SK-N-SH (cell line): ENCODE data around the gene TBXAS1. TPM values are rescaled to one million over a fixed set of nuclear protein-coding genes. Genes with fewer than 3 reads are reported as not detected.

ENCODE experiments used
- CTCF ChIA-PET: fragments of 300-600, 350-600 bp; formaldehyde crosslinking; extraction: SDS; loops from one replicate; lab custom pipeline; 2021; lab: Yijun Ruan, JAX
- POLR2A ChIA-PET: fragments of 350-600 bp; sonication (Branson Sonifier 250); formaldehyde crosslinking; extraction: SDS; loops from one replicate; lab custom pipeline; 2020; ENCODE audit warnings: antibody characterized with exemption, inconsistent platforms; lab: Yijun Ruan, JAX
- DNase-seq: peaks from one replicate; pipeline ENCODE4 v3.0.0; 2012
- H2AFZ ChIP-seq: fragments of 200-600 bp; sonication (generic); 2 replicates; pipeline ENCODE4 v1.8.1; 2016; ENCODE audit warnings: antibody characterized with exemption, mild to moderate bottlenecking, low read depth
- H3F3A ChIP-seq: fragments of 200-600 bp; sonication (generic); replicated peaks from 2 replicates; pipeline ENCODE3; 2016; ENCODE audit warnings: antibody characterized with exemption, mild to moderate bottlenecking; ENCODE audit not compliant: insufficient read depth
- H3K27ac ChIP-seq, 2 experiments: fragments of 200-500 bp in 1 of 2; fragments of 200-600 bp in 1 of 2; sonication (Bioruptor generic) in 1 of 2; sonication (generic), shearing (Covaris generic) in 1 of 2; 2 replicates each; pipeline versions ENCODE4 v1.5.1 to v1.6.1; 2014 to 2016; ENCODE audit warnings: low read depth in 2 of 2, inconsistent platforms in 1 of 2, low read length in 1 of 2, mild to moderate bottlenecking in 1 of 2, mixed read lengths in 1 of 2
- H3K27me3 ChIP-seq: fragments of 200-600 bp; sonication (generic), shearing (Covaris generic); 2 replicates; pipeline ENCODE4 v1.6.1; 2016; ENCODE audit warnings: mixed run types; ENCODE audit not compliant: insufficient read depth
- H3K36me3 ChIP-seq, 2 experiments: fragments of 200-500 bp in 1 of 2; fragments of 200-600 bp in 1 of 2; sonication (Bioruptor generic) in 1 of 2; sonication (generic) in 1 of 2; replicated peaks in 1 of 2; 2 replicates each; pipeline versions ENCODE3 to v1.5.1; 2014 to 2016; ENCODE audit warnings: low read length in 1 of 2, mild to moderate bottlenecking in 1 of 2; ENCODE audit not compliant: insufficient read depth in 2 of 2, control insufficient read depth in 1 of 2
- H3K4me1 ChIP-seq, 2 experiments: fragments of 200-500 bp in 1 of 2; fragments of 200-600 bp in 1 of 2; sonication (Bioruptor generic) in 1 of 2; sonication (generic), shearing (Covaris generic) in 1 of 2; 2 replicates each; pipeline versions ENCODE4 v1.5.1 to v1.6.1; 2014 to 2016; ENCODE audit warnings: low read depth in 1 of 2, low read length in 1 of 2, mixed run types in 1 of 2; ENCODE audit not compliant: insufficient read depth in 2 of 2, control insufficient read depth in 1 of 2
- H3K4me2 ChIP-seq: fragments of 200-600 bp; sonication (generic), shearing (Covaris generic); 2 replicates; pipeline ENCODE4 v1.6.1; 2017; ENCODE audit warnings: mixed run types
- H3K4me3 ChIP-seq, 2 experiments: fragments of 200-500 bp in 1 of 2; fragments of 200-600 bp in 1 of 2; sonication (Bioruptor generic) in 1 of 2; sonication (generic), shearing (Covaris generic) in 1 of 2; 2 replicates each; pipeline versions ENCODE4 v1.5.1 to v1.8.1; 2014 to 2016; ENCODE audit warnings: low read depth in 2 of 2, inconsistent platforms in 1 of 2, low read length in 1 of 2, mild to moderate bottlenecking in 1 of 2, mixed read lengths in 1 of 2, moderate library complexity in 1 of 2
- H3K79me2 ChIP-seq: fragments of 200-600 bp; sonication (generic); 2 replicates; pipeline ENCODE4 v1.8.1; 2017; ENCODE audit warnings: mild to moderate bottlenecking; ENCODE audit not compliant: insufficient read depth
- H3K9ac ChIP-seq: fragments of 200-600 bp; sonication (generic); 2 replicates; pipeline ENCODE4 v1.6.1; 2017; ENCODE audit warnings: mixed run types
- H3K9me2 ChIP-seq: fragments of 200-600 bp; sonication (generic); 2 replicates; pipeline ENCODE4 v1.6.1; 2017; ENCODE audit warnings: mixed run types
- H3K9me3 ChIP-seq: fragments of 200-600 bp; sonication (generic); 2 replicates; pipeline ENCODE4 v1.6.1; 2017; ENCODE audit warnings: mixed run types, mild to moderate bottlenecking, moderate library complexity
- H4K20me1 ChIP-seq: fragments of 200-600 bp; sonication (generic); 2 replicates; pipeline ENCODE4 v1.6.1; 2017; ENCODE audit warnings: mild to moderate bottlenecking, mixed run types; ENCODE audit not compliant: insufficient read depth
- ELF1 ChIP-seq: IDR thresholded peaks from 2 replicates; pipeline ENCODE4 v1.4.0; 2012
- EP300 ChIP-seq, 2 experiments: IDR thresholded peaks; 2 replicates each; pipeline versions ENCODE4 v1.4.0 to v1.6.1; 2012; ENCODE audit warnings: borderline replicate concordance in 1 of 2, low read depth in 1 of 2, low read length in 1 of 2
- FOXJ3 ChIP-seq: sonication (generic); formaldehyde crosslinking; IDR thresholded peaks from 2 replicates; pipeline ENCODE4 v1.5.1; 2020; ENCODE audit warnings: mild to moderate bottlenecking, missing genetic modification reagents
- IRF3 ChIP-seq: fragments of 150-350 bp; IDR thresholded peaks from 2 replicates; pipeline ENCODE4 v1.6.1; 2016; ENCODE audit warnings: mild to moderate bottlenecking, low read depth, low read length
- JUND ChIP-seq: IDR thresholded peaks from 2 replicates; pipeline ENCODE4 v1.4.0; 2012
- MAX ChIP-seq: IDR thresholded peaks from 2 replicates; pipeline ENCODE4 v1.4.0; 2012; ENCODE audit warnings: low read depth
- NRF1 ChIP-seq: IDR thresholded peaks from 2 replicates; pipeline ENCODE4 v1.6.1; 2012; ENCODE audit warnings: low read depth, mild to moderate bottlenecking, low read length
- RAD21 ChIP-seq: IDR thresholded peaks from 2 replicates; pipeline ENCODE4 v1.6.1; 2012; ENCODE audit warnings: mild to moderate bottlenecking, low read length
- RCOR1 ChIP-seq: fragments of 150-350 bp; IDR thresholded peaks from 2 replicates; pipeline ENCODE4 v1.6.1; 2017; ENCODE audit warnings: antibody characterized with exemption, low read length
- REST ChIP-seq: IDR thresholded peaks from 2 replicates; pipeline ENCODE4 v1.6.1; 2012; ENCODE audit warnings: mild to moderate bottlenecking, low read depth, low read length, moderate library complexity
- RFX5 ChIP-seq: IDR thresholded peaks from 2 replicates; pipeline ENCODE4 v1.6.1; 2012; ENCODE audit warnings: mild to moderate bottlenecking, improper control_type of control experiment, low read length
- USF2 ChIP-seq: fragments of 150-350 bp; IDR thresholded peaks from 2 replicates; pipeline ENCODE4 v1.6.1; 2017; ENCODE audit warnings: antibody characterized with exemption, low read length, low read depth, borderline replicate concordance
- YY1 ChIP-seq: IDR thresholded peaks from 2 replicates; pipeline ENCODE4 v1.4.0; 2012; ENCODE audit warnings: low read depth, mild to moderate bottlenecking
- polyA plus RNA-seq, 3 experiments: library from polyadenylated mRNA; depleted of rRNA; stranded (reverse); fragments of >200 nt; gene quantifications; 2 replicates each; pipeline ENCODE4 v1.2.3, GENCODE V29; 2012

TBXAS1 gene
- polyA plus RNA-seq, 1 of the 3 experiments (the other 2 are of a cell fraction) = 4.4 TPM

- H3K9me2 ChIP-seq = no peaks in the 10 kb centered on the region
- no peak overlapping the region for H2AFZ ChIP-seq
- no peak overlapping the region for H3K4me3 ChIP-seq
- no peak overlapping the region for H3K27ac ChIP-seq
- no peak overlapping the region for H3K4me2 ChIP-seq
- H3K9ac ChIP-seq = no peak overlapping the region
- POLR2A ChIA-PET = no interaction called here
- H3F3A ChIP-seq = no peaks in the 10 kb centered on the region
- no peaks in the 10 kb centered on the region for H3K9me3 ChIP-seq
- no peaks in the 10 kb centered on the region for H3K79me2 ChIP-seq
- no peak for DNase-seq
- H3K4me1 ChIP-seq = no peaks in the 10 kb centered on the region
- no peaks in the 10 kb centered on the region for H3K27me3 ChIP-seq
- CTCF ChIA-PET = no interaction called here
- H4K20me1 ChIP-seq = no peaks in the 10 kb centered on the region
- H3K36me3 ChIP-seq = no peaks in the 10 kb centered on the region
- no peak for TF ChIP-seq MAX
- TF ChIP-seq IRF3 = no peak
- no peak for TF ChIP-seq USF2
- TF ChIP-seq JUND = no peak
- no peak for TF ChIP-seq YY1
- TF ChIP-seq FOXJ3 (CRISPR knock-in tag) = no peak
- TF ChIP-seq NRF1 = no peak
- TF ChIP-seq EP300 (IDR thresholded peaks at IDR 0.05; ENCODE audit: borderline replicate concordance in 1 of 2, low read depth in 1 of 2, low read length in 1 of 2) = no peak
- no peak for TF ChIP-seq ELF1
- no peak for TF ChIP-seq RFX5
- no peak for TF ChIP-seq RAD21
- TF ChIP-seq REST = no peak
- TF ChIP-seq RCOR1 = no peak
These were observed 103.5 kb downstream of the TBXAS1 start for GRCh38 chr7:139932531-139932930.
